ENCODE results near the gene WNK3.

GRCh38 chrX:54325077-54325476 is 32.8 kb downstream of the WNK3 start:
- TF ChIP-seq, protein P1, sequence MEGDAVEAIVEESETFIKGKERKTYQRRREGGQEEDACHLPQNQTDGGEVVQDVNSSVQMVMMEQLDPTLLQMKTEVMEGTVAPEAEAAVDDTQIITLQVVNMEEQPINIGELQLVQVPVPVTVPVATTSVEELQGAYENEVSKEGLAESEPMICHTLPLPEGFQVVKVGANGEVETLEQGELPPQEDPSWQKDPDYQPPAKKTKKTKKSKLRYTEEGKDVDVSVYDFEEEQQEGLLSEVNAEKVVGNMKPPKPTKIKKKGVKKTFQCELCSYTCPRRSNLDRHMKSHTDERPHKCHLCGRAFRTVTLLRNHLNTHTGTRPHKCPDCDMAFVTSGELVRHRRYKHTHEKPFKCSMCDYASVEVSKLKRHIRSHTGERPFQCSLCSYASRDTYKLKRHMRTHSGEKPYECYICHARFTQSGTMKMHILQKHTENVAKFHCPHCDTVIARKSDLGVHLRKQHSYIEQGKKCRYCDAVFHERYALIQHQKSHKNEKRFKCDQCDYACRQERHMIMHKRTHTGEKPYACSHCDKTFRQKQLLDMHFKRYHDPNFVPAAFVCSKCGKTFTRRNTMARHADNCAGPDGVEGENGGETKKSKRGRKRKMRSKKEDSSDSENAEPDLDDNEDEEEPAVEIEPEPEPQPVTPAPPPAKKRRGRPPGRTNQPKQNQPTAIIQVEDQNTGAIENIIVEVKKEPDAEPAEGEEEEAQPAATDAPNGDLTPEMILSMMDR (IDR thresholded peaks at IDR 0.05; ENCODE audit: low read length): no peak
- no peak for TF ChIP-seq EZH2phosphoT487 (IDR thresholded peaks at IDR 0.05; ENCODE audit: low read length)

All from MM.1S (cell line).